Memory B cell (primary cell): ENCODE measurements around the gene HSPB2.

Source experiments
- ATAC-seq: fragments of 150-1000 bp; cut with Tn5 transposase; 2 replicates; pipeline ENCODE4 v1.10.0; 2021; ENCODE audit warnings: low read depth, mild to moderate bottlenecking, moderate library complexity
- DNase-seq, 2 donors: peaks; one replicate each; pipeline ENCODE4 v3.0.0; 2022; ENCODE audit warnings: low spot score in 2 of 2
- H3K27ac Mint-ChIP-seq: one replicate; pipeline ENCODE4 v1.8.0; 2022; ENCODE audit warnings: mild to moderate bottlenecking, moderate library complexity, mixed read lengths
- H3K27me3 Mint-ChIP-seq: one replicate; pipeline ENCODE4 v1.8.0; 2022; ENCODE audit warnings: mixed read lengths
- H3K36me3 Mint-ChIP-seq: one replicate; pipeline ENCODE4 v1.8.0; 2022; ENCODE audit warnings: mild to moderate bottlenecking, mixed read lengths
- H3K4me1 Mint-ChIP-seq: one replicate; pipeline ENCODE4 v1.8.0; 2022; ENCODE audit warnings: mixed read lengths
- H3K4me3 Mint-ChIP-seq: one replicate; pipeline ENCODE4 v1.8.0; 2022; ENCODE audit warnings: mild to moderate bottlenecking, moderate library complexity, mixed read lengths
- H3K9me3 Mint-ChIP-seq: one replicate; pipeline ENCODE4 v1.8.0; 2022; ENCODE audit warnings: mixed read lengths

The HSPB2 gene

DNA sequence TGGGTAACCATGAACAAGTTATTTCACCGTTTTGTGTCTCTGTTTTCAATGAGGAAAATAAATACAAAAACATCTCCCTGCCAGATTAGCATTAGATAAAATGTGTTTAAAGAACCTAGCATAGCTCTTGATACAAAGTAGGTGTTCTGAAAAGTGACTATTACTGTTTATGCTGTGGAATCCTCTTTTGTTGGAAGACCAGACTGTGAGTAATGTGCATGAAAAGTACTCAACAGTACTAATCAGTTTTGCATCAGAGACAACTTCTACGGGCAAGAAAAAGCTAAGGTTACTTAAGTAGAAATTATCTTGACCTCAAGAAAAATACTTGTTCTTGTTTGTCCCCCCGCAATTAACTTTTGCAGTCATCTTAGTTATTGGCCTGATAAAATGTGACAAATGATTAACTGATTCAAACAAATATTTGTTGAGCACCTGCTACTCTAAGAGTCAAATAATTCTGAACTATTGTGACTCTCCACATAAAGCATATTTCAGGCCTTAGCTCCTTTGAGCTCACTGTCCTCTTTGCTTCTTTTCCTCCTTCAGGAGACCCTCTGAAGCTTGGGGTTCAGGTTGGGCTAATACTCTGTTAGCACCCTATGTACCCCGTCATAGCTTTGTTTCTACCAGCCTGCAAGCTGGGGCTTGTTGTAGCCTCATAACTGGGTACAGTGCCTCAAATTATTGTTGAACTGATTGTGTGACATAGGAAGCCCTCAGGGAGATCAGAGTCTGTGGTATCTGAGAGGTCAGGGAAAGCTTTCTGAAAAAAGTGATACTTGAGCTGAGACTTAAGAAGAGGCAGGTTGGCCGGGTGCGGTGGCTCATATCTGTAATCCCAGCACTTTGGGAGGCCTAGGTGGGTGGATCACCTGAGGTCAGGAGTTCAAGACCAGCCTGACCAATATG is 49.1 kb downstream of the HSPB2 start:
- H3K4me1 Mint-ChIP-seq = no peaks in the 10 kb centered on the region
- peaks cover 4% of the 10 kb centered on the region for H3K27me3 Mint-ChIP-seq
- no peaks in the 10 kb centered on the region for H3K9me3 Mint-ChIP-seq
- H3K36me3 Mint-ChIP-seq = no peaks in the 10 kb centered on the region
- no peak overlapping the region for H3K4me3 Mint-ChIP-seq
- ATAC-seq (no peak), DNase-seq (no peak)
- no peak overlapping the region for H3K27ac Mint-ChIP-seq
